Stimulated activated CD4-positive, alpha-beta T cell treated with anti-CD3 and anti-CD28 coated beads, Interleukin-12 subunit alpha, Interleukin-12 subunit beta, amount 100 ng/mL, for 24 hours (primary cell): ENCODE results near the gene FOXP1.
"Not testable (repeated sequence)": the region's sequence is repeated elsewhere in the genome, so short reads cannot be mapped to it uniquely, and the experiment has no call there.

ENCODE experiments used
- DNase-seq, 2 experiments: peaks; one replicate each; pipeline ENCODE4 v3.0.0-alpha.2; 2020; ENCODE audit warnings: low read depth in 2 of 2

The FOXP1 gene

GRCh38 chr3:71330505-71330904 is 253.0 kb downstream of the FOXP1 start:
- DNase-seq = no peak

GRCh38 chr3:71329817-71330216 is 253.7 kb downstream of the FOXP1 start:
- DNase-seq = no peak

GRCh38 chr3:71328926-71329325 is 254.6 kb downstream of the FOXP1 start:
- no peak for DNase-seq

- DNase-seq = no peak
Observed at GRCh38 chr3:71327936-71328335, 255.6 kb downstream of the FOXP1 start.

- DNase-seq = no peak
Observed at GRCh38 chr3:71325715-71326114, 257.8 kb downstream of the FOXP1 start.

- not testable (repeated sequence) for DNase-seq
Observed at GRCh38 chr3:71324224-71324623, 259.3 kb downstream of the FOXP1 start.

- DNase-seq = no peak
Observed at GRCh38 chr3:71323558-71323957, 260.0 kb downstream of the FOXP1 start.

DNA sequence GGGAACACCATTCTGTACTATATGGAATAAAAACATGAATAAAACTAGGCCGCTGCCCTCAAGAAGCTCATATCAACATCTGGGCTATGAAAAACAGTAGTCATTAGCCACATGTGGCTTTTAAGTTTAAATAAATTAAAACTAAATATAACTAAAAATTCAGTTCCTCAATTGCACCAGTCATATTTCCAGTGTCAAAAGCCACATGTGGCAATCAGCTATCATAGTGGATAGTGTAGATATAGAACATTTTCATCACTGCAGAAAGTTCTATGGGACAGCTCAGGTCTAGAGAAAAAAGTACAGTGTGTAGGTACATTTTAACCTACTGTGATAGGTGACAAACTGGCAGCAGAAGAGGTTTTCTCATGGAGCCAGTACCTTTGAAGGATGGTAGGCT is 261.4 kb downstream of the FOXP1 start:
- DNase-seq = no peak

GRCh38 chr3:71319771-71320170 is 263.8 kb downstream of the FOXP1 start:
- DNase-seq = no peak

- no peak for DNase-seq
Observed at GRCh38 chr3:71318458-71318827, 265.1 kb downstream of the FOXP1 start.

DNA sequence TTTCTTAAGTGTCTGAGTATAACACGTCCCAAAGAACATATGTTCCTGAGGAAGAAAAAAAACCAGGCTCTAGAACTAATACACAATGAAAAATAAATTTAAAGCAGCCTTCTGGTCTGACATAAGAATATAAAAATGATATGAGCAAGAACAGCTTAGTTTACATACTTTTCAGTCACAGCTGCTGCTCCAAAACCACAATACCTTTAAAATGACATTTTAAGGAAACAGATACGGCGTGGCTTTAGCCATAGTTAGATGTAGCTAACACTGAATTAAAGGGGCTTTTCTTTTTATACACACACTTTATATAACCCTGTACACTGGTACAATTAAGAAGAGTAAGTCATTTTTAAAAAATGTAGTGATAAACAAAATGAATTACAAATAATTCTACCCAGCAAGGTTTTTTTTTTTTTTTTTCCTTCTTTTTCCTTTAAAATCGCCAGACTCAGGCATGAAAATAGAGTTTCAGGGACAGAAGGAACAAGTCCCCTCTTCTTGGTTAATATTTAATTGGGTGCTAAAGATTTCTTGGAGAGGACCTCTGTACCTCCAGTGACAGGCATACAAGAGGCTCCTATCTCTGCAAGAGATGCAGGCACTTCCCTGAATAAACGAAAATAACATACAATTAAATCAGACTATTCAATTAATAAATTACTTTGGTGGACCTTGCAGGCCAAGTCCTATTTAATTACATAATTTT is 265.6 kb downstream of the FOXP1 start:
- DNase-seq = no peak

GRCh38 chr3:71317140-71317539 is 266.4 kb downstream of the FOXP1 start:
- DNase-seq = no peak

- no peak for DNase-seq
Observed at GRCh38 chr3:71316066-71316777, 267.3 kb downstream of the FOXP1 start.

DNA sequence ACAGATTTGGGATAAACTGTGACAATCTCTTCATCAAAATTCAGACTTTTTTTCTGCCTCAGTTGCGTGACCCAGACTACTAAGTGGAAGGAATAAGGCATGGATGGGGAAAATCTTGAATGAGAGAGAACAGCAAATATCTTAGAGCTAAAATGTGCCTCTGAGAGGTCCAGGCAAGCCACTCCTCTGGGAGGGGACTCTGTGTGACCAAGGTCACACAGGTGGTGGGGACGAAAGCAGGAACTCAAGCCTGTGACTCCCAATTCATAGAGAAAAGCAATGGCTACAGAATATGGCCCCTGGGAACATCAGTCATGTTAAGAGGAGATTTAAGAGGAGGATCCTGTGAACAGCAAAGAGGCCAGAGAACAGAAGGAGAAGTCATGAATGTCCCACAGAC is 268.1 kb downstream of the FOXP1 start:
- DNase-seq = no peak

DNA sequence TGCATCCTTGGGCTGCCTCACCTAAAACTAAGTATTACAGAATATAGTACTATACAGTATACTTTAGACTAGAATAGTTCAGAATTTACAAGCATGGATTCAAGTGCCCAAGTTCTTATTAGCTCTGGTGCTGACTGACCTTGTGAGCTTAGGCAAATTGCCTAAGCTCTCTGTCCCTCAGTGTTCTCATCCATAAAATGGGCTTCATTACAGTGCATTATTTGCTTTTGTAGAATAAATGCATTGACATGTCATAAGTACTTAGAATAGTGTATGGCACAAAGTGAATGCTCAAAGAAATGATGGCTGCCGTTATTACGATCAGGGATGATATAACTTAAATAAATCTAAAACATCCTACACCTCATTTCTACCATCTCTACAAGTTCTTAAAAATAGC is 269.7 kb downstream of the FOXP1 start:
- no peak for DNase-seq

- no peak for DNase-seq
Observed at GRCh38 chr3:71312461-71312860, 271.1 kb downstream of the FOXP1 start.

- DNase-seq = no peak
Observed at GRCh38 chr3:71311661-71312046, 271.9 kb downstream of the FOXP1 start.

DNA sequence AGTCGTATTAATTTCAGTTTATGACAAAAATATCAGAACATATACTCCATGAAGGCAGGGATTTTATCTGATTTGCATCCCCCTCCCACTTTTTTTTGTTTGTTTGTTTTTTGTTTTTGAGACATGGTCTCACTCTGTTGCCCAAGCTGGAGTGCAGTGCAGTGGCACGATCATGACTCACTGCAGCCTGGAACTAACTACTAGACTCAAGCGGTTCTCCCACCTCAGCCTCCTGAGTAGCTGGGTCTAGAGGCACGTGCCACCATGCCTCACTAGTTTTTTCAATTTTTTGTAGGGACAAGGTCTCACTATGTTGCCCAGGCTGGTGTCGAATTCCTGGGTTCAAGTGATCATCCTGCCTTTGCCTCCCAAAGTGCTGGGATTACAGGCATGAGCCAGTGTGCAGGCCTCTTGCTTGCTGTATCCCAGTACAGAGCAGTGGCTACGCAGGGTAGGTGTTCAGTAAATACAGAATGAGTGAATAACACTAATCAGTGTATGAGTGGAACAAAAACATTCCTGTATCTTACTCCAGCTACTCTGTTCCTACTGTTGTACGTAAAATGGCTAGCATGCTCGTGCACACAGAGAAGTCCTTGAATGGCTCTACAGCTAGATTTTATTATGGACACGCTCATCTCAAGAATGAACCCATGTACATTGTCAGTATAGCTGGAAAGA is 272.4 kb downstream of the FOXP1 start:
- no peak for DNase-seq

DNA sequence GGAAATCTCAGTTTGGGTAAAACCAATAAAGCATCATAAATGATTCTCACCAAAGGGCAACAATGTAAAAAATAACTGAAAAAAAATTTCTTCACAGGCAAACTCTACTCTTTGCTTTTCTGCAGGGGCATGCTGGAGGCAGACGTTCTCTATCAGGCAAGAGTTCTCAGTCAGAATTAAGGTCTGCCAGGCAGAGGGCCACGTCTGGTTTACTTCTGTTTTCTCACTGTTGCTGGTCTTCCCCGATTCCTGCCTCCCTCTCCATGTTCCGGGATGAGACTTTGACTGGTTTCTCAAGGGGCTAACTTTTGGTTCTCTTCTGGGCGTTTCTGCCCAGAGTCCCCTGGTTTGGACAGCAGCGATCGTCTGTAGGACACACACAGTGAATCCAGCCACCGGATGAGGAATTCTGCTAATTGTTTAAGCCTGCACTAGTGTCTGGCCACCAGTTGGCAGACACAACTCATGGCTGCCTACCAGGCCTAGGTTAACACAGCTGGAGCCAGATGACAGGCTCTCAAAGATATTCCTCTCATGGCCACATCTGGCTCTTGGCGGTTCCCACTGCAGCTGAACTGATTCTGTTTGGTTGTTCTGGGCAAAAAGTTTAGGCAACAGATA is 273.1 kb downstream of the FOXP1 start:
- DNase-seq = no peak

DNA sequence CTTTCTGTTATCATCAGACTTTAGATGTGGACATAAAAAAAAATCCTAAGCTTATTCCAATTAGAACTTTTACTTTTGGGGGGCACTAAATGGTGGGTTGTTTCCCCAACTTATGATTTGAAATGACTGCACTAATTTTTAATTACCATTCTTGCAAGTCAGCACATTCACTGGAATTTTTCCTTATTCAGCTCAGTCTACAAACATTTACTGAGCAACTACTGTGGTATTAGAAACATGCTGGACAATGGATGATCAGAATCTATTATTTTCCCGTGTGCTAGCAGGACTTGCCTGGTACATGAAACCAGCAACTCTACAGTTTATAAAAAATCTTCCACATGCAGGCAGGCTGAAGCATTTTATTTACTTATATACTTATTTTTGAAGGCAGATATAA is 273.6 kb downstream of the FOXP1 start:
- DNase-seq = no peak

- DNase-seq = peak in 1 of 2 experiments; percentile 27
Observed at GRCh38 chr3:71309342-71309741, 274.2 kb downstream of the FOXP1 start.

DNA sequence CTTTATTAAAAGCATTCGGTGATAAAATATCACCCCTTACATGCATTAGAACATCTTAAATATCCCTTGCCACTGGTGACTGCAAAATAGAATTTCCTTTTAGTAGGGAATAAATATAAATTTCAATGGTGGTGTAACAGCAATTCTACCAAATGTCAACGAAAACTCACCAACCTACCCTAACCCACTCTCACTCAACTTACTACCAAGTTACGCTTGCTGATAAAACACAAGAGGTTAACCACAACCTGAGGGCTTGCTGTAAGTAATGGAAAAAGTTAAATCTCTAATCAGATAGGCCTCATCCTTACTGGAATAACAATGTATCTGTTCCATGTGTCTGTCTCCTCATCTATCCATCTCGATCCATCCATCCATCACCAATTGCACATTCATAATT is 274.7 kb downstream of the FOXP1 start:
- DNase-seq = no peak
